GM12891 (cell line): ENCODE data around the gene MPC1.

Experiments
- POLR2A ChIP-seq: IDR thresholded peaks from 2 replicates; pipeline ENCODE4 v1.6.1; 2011; ENCODE audit warnings: low read depth, low read length, control low read depth
- POLR2AphosphoS5 ChIP-seq: IDR thresholded peaks from 2 replicates; pipeline ENCODE4 v1.6.1; 2011; ENCODE audit warnings: low read depth, low read length, control low read depth
- POU2F2 ChIP-seq: IDR thresholded peaks from 2 replicates; pipeline ENCODE4 v1.6.1; 2011; ENCODE audit warnings: low read depth, mild to moderate bottlenecking, control low read depth, low read length, moderate library complexity
- SPI1 ChIP-seq: IDR thresholded peaks from 2 replicates; pipeline ENCODE4 v1.6.1; 2011; ENCODE audit warnings: low read depth, low read length, control low read depth
- TAF1 ChIP-seq: IDR thresholded peaks from 2 replicates; pipeline ENCODE4 v1.6.1; 2011; ENCODE audit warnings: low read depth, low read length, control low read depth

DNA sequence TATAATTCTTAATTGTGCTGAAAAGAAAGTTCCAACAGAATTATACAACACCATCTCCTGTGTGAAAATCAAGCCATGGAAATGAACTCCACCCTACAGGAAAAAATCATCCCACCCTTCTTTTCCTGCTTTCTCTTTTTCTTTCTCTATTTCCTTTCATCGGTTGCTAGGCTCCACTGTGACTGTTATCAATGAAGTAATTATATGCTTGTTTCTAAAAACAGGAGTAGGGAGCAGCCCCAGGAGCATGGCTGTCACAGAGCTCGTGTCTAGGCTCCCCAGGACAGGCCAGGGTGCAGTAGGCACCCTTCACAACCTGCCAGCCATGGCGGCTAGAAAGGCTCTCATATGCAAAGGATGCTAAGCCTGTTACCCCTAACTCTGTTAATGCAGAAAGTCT, 13.0 kb downstream of the MPC1 start:
- no peak for TF ChIP-seq POLR2A
- no peak for TF ChIP-seq POLR2AphosphoS5
- TF ChIP-seq TAF1 = no peak
- TF ChIP-seq SPI1 = no peak
- TF ChIP-seq POU2F2 = no peak
